BLaER1 (cell line): ENCODE measurements around the gene CDK5.
"Not testable (repeated sequence)": the region's sequence is repeated elsewhere in the genome, so short reads cannot be mapped to it uniquely, and the experiment has no call there.

Source experiments
- H3K27ac ChIP-seq: shearing (Covaris generic); formaldehyde crosslinking; 2 replicates; pipeline ENCODE4 v1.8.1; 2022
- H3K27me3 ChIP-seq: shearing (Covaris generic); formaldehyde crosslinking; 2 replicates; pipeline ENCODE4 v1.8.1; 2022
- H3K36me3 ChIP-seq: shearing (Covaris generic); formaldehyde crosslinking; 2 replicates; pipeline ENCODE4 v1.8.1; 2022
- H3K4me1 ChIP-seq: shearing (Covaris generic); formaldehyde crosslinking; 2 replicates; pipeline ENCODE4 v1.8.1; 2022
- H3K4me2 ChIP-seq: shearing (Covaris generic); formaldehyde crosslinking; 2 replicates; pipeline ENCODE4 v1.8.1; 2022
- H3K4me3 ChIP-seq: shearing (Covaris generic); formaldehyde crosslinking; 2 replicates; pipeline ENCODE4 v1.8.1; 2022
- H3K9ac ChIP-seq: shearing (Covaris generic); formaldehyde crosslinking; 2 replicates; pipeline ENCODE4 v1.8.1; 2022
- H3K9me3 ChIP-seq: shearing (Covaris generic); formaldehyde crosslinking; 2 replicates; pipeline ENCODE4 v1.8.1; 2022
- H4K20me1 ChIP-seq: shearing (Covaris generic); formaldehyde crosslinking; 2 replicates; pipeline ENCODE4 v1.8.1; 2022
- Cebpa-rat ChIP-seq: shearing (Covaris generic); IDR thresholded peaks from 2 replicates; pipeline ENCODE4 v1.8.1; 2022

The CDK5 gene

GRCh38 chr7:151013356-151013732 lies 44.4 kb downstream of the CDK5 start:
- peaks cover 90% of the 10 kb centered on the region for H3K4me1 ChIP-seq
- H3K4me3 ChIP-seq = no peak overlapping the region
- H4K20me1 ChIP-seq = no peaks in the 10 kb centered on the region

GRCh38 chr7:151012911-151013347 lies 44.8 kb downstream of the CDK5 start:
- Histone ChIP-seq H3K9me3 (no peaks in the 10 kb centered on the region), H3K4me2 (peak overlapping the region; percentile 59), H4K20me1 (no peaks in the 10 kb centered on the region), H3K27ac (no peak overlapping the region), H3K36me3 (peaks cover 7% of the 10 kb centered on the region; the same call in 1 of the 2 replicates), H3K9ac (no peak overlapping the region), H3K27me3 (no peaks in the 10 kb centered on the region), H3K4me3 (no peak overlapping the region), H3K4me1 (peaks cover 90% of the 10 kb centered on the region)
- no peak for TF ChIP-seq Cebpa-rat

More at GRCh38 chr7:151013356-151013732, 44.4 kb downstream of the CDK5 start:
- peaks cover 7% of the 10 kb centered on the region; the same call in 1 of the 2 replicates for H3K36me3 ChIP-seq
- H3K9me3 ChIP-seq = no peaks in the 10 kb centered on the region
- no peak overlapping the region for H3K27ac ChIP-seq
- no peak overlapping the region for H3K9ac ChIP-seq
- no peak for TF ChIP-seq Cebpa-rat
- H3K4me2 ChIP-seq = peak overlapping the region; percentile 59
- H3K27me3 ChIP-seq = 0 out of 2 replicates have a peak, but pooled peaks cover under 1% of the 10 kb centered on the region

DNA sequence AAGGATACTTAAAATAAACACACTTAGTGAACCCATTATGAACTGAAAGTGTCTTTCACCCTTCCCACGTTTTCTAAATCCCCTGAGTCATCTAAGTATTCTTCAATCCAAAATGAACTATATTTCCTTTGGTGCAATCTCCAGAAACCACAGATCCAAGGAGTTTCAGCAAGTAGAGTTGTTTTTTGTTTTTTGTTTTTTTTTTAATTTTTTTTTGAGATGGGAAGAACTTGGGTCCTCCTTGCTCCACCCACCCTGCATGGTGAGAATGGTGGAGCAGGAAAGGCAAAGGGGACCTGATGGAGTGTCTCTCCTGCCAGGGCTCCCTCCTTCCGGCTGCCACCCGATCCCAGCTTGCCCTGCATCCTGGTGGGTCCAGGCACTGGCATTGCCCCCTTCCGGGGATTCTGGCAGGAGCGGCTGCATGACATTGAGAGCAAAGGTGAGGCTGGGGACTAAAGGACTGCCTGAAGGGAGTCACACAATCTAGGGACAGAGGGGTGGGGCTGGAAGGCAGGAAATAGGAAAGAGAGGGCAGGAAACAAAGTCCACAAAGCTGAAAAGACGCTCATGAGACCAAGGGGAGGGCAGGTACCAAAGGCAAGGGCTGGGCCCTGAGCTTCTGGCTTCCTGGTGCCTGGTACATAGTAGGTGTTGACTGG lies 45.5 kb downstream of the CDK5 start:
- Histone ChIP-seq H3K4me3 (no peak overlapping the region), H4K20me1 (no peaks in the 10 kb centered on the region), H3K4me2 (peak overlapping the region; percentile 59), H3K4me1 (peaks cover 90% of the 10 kb centered on the region), H3K27me3 (no peaks in the 10 kb centered on the region), H3K36me3 (peaks cover 7% of the 10 kb centered on the region; the same call in 1 of the 2 replicates), H3K9me3 (no peaks in the 10 kb centered on the region), H3K9ac (no peak overlapping the region), H3K27ac (no peak overlapping the region)
- TF ChIP-seq Cebpa-rat = no peak

GRCh38 chr7:151011616-151012015 lies 46.1 kb downstream of the CDK5 start:
- H3K27me3 ChIP-seq, H3K4me3 ChIP-seq, H4K20me1 ChIP-seq, H3K27ac ChIP-seq, H3K36me3 ChIP-seq, H3K9ac ChIP-seq, H3K9me3 ChIP-seq: not testable (repeated sequence)
- Histone ChIP-seq H3K4me1 (peaks cover 90% of the 10 kb centered on the region), H3K4me2 (peak overlapping the region; percentile 59)

DNA sequence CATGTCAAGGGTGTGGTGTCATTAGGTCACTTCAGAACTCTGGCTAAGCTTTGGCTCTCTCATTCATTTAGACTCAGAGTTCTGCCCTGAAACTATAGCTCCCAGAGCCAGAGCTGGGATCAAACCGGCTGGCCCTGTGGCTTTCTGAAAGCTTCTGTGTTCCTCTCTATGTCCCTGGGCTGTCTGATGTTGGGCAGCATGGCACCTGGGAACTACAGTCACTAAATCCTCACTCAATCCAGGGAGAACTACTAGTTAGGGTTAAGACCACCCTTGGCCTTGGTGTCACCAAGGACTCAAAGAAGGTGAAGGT lies 46.6 kb downstream of the CDK5 start:
- Histone ChIP-seq H3K9me3 (no peaks in the 10 kb centered on the region), H3K36me3 (peaks cover 7% of the 10 kb centered on the region; the same call in 1 of the 2 replicates), H3K4me3 (peak overlapping the region; percentile 29; the same call in 1 of the 2 replicates), H3K27ac (peak overlapping the region; percentile 90), H3K4me1 (peaks cover 90% of the 10 kb centered on the region), H4K20me1 (no peaks in the 10 kb centered on the region), H3K9ac (peak overlapping the region; percentile 57), H3K4me2 (peak overlapping the region; percentile 99), H3K27me3 (no peaks in the 10 kb centered on the region)
- no peak for TF ChIP-seq Cebpa-rat

- Histone ChIP-seq H3K4me2 (peak overlapping the region; percentile 99), H3K9ac (peak overlapping the region; percentile 57), H4K20me1 (no peaks in the 10 kb centered on the region), H3K36me3 (peaks cover 7% of the 10 kb centered on the region; the same call in 1 of the 2 replicates), H3K4me3 (peak overlapping the region; percentile 29; the same call in 1 of the 2 replicates), H3K4me1 (peaks cover 96% of the 10 kb centered on the region), H3K9me3 (no peaks in the 10 kb centered on the region), H3K27ac (peak overlapping the region; percentile 90), H3K27me3 (no peaks in the 10 kb centered on the region)
- no peak for TF ChIP-seq Cebpa-rat
These were observed 47.2 kb downstream of the CDK5 start for GRCh38 chr7:151010307-151011096.

DNA sequence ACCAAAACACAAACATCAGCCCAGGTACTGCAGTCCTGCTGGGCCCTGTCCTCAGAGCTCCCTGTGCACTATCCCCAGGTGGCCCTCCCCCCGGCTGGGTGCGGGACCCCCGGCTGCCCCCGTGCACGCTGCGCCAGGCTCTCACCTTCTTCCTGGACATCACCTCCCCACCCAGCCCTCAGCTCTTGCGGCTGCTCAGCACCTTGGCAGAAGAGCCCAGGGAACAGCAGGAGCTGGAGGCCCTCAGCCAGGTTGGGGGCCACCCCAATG lies 47.7 kb downstream of the CDK5 start:
- H3K9ac ChIP-seq = peak overlapping the region; percentile 57
- no peaks in the 10 kb centered on the region for H4K20me1 ChIP-seq
- no peaks in the 10 kb centered on the region for H3K9me3 ChIP-seq
- TF ChIP-seq Cebpa-rat = no peak
- peak overlapping the region; percentile 29; the same call in 1 of the 2 replicates for H3K4me3 ChIP-seq
- no peaks in the 10 kb centered on the region for H3K27me3 ChIP-seq
- peaks cover 96% of the 10 kb centered on the region for H3K4me1 ChIP-seq
- H3K36me3 ChIP-seq = peaks cover 7% of the 10 kb centered on the region; the same call in 1 of the 2 replicates
- H3K4me2 ChIP-seq = peak overlapping the region; percentile 99
- H3K27ac ChIP-seq = peak overlapping the region; percentile 90

- no peak for TF ChIP-seq Cebpa-rat
- peak overlapping the region; percentile 57; the same call in 1 of the 2 replicates for H3K9ac ChIP-seq
- peak overlapping the region; percentile 29; the same call in 1 of the 2 replicates for H3K4me3 ChIP-seq
These were observed 48.2 kb downstream of the CDK5 start for GRCh38 chr7:151009327-151010036.

DNA sequence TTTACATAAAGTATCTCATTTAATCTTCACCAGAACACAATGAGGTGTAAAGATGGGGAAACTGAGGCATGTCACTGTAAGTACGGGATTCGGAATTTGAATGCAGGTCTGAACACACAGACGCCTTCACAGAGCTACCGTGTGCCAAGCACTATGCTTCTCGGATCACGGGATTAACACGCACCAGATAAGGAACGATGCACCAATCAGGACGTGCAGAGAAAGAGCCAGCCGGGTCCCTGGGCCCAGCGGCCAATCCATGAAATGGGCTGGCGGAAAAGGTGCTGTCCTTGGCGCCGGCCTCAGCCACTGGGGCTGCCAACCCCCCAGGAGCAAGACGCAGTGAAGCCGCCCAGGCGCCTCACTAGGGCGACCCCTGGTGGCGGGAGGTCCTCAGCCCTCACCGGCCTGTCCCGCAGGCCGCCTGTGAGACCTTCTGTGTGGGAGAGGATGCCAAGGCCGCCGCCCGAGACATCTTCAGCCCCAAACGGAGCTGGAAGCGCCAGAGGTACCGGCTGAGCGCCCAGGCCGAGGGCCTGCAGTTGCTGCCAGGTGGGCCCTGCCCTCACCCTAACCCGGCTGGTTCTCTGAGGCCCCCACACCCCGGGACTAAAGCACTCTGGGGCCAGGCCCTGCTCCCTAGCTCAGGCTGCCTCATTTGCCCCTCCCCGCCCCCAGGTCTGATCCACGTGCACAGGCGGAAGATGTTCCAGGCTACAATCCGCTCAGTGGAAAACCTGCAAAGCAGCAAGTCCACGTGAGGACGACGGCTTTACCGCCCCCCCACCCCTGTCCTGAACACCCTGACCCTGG lies 49.0 kb downstream of the CDK5 start:
- Histone ChIP-seq H3K27me3 (no peaks in the 10 kb centered on the region), H3K36me3 (no peaks in the 10 kb centered on the region), H3K4me1 (peaks cover 89% of the 10 kb centered on the region), H4K20me1 (no peaks in the 10 kb centered on the region), H3K9me3 (no peaks in the 10 kb centered on the region), H3K4me3 (peak overlapping the region; percentile 58), H3K9ac (peak overlapping the region; percentile 77), H3K27ac (peak overlapping the region; percentile 90), H3K4me2 (peak overlapping the region; percentile 99)
- no peak for TF ChIP-seq Cebpa-rat

More at GRCh38 chr7:151009327-151010036, 48.2 kb downstream of the CDK5 start:
- Histone ChIP-seq H3K9me3 (no peaks in the 10 kb centered on the region), H3K4me2 (peak overlapping the region; percentile 99), H4K20me1 (no peaks in the 10 kb centered on the region), H3K4me1 (peaks cover 96% of the 10 kb centered on the region), H3K27ac (peak overlapping the region; percentile 90), H3K27me3 (no peaks in the 10 kb centered on the region), H3K36me3 (peaks cover 7% of the 10 kb centered on the region; the same call in 1 of the 2 replicates)
